Esophagus muscularis mucosa (tissue), 3 donors: ENCODE results near the gene GLRX5.

ENCODE experiments used
- POLR2A ChIP-seq: fragments of 450-650 bp; IDR thresholded peaks from one replicate; pipeline ENCODE4 v1.6.1; 2017; ENCODE audit warnings: antibody characterized with exemption, moderate library complexity, mild to moderate bottlenecking, low read depth
- TF ChIP-seq, protein P1 (sequence below), 3 experiments: fragments of 200-600 bp in 2 of 3; fragments of 450-650 bp in 1 of 3; sonication (generic) in 2 of 3; IDR thresholded peaks; one replicate each; pipeline ENCODE4 v1.5.1; 2017 to 2019; ENCODE audit warnings: antibody characterized with exemption in 3 of 3, mild to moderate bottlenecking in 2 of 3, moderate library complexity in 1 of 3

- no peak for TF ChIP-seq POLR2A
- TF ChIP-seq, protein P1, sequence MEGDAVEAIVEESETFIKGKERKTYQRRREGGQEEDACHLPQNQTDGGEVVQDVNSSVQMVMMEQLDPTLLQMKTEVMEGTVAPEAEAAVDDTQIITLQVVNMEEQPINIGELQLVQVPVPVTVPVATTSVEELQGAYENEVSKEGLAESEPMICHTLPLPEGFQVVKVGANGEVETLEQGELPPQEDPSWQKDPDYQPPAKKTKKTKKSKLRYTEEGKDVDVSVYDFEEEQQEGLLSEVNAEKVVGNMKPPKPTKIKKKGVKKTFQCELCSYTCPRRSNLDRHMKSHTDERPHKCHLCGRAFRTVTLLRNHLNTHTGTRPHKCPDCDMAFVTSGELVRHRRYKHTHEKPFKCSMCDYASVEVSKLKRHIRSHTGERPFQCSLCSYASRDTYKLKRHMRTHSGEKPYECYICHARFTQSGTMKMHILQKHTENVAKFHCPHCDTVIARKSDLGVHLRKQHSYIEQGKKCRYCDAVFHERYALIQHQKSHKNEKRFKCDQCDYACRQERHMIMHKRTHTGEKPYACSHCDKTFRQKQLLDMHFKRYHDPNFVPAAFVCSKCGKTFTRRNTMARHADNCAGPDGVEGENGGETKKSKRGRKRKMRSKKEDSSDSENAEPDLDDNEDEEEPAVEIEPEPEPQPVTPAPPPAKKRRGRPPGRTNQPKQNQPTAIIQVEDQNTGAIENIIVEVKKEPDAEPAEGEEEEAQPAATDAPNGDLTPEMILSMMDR (IDR thresholded peaks at IDR 0.05): no peak
These were observed 38.7 kb upstream of the GLRX5 start for GRCh38 chr14:95496111-95496681.
